ENCODE data around the gene DISC1. TPM values are rescaled to one million over a fixed set of nuclear protein-coding genes. Genes with fewer than 3 reads are reported as not detected.
"Not testable (repeated sequence)": the region's sequence is repeated elsewhere in the genome, so short reads cannot be mapped to it uniquely, and the experiment has no call there.

Gene DISC1
- total RNA-seq, 2 experiments from 2014 or later, result 3.5 to 5.0 TPM

DNA sequence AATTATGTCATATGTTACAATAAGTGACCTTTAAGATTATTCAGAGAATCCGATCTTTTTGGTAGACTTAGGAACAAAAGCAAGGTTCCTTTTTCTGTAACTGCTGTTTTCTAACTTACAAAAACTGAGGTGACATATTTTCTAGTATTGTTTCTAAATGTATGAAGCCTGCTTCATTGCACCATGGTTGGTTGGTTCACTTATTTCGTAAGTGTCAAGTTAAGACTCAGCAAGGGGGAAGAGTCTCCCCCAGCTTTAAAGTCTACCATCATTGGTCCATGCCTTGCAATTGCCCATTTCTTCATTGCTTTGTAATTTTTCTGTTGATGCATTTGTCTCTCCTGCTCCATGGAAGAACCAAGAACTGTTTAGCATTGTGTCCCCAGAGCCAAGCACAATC is 136.9 kb downstream of the DISC1 start:
- no peaks in the 10 kb centered on the region for H3K9me3 Mint-ChIP-seq
- intact Hi-C loops (cut with micrococcal nuclease), result no loop called here
- peaks cover 3% of the 10 kb centered on the region for H3K36me3 Mint-ChIP-seq (ENCODE audit: low read depth)
- no peaks in the 10 kb centered on the region for H3K27me3 Mint-ChIP-seq
- H3K4me1 Mint-ChIP-seq (ENCODE audit: low read depth), result no peaks in the 10 kb centered on the region
- no peak overlapping the region for H3K27ac Mint-ChIP-seq
- no peak overlapping the region for H3K4me3 Mint-ChIP-seq
- ChIA-PET CTCF (interaction anchor here (0.8 kb wide), 1 partner anchor 17 kb away, joined by 3 read pairs; no protein-coding TSS in a partner anchor), POLR2A (no interaction called here)
- ATAC-seq, result no peak
- DNase-seq, result no peak
- TF ChIP-seq, protein P1, sequence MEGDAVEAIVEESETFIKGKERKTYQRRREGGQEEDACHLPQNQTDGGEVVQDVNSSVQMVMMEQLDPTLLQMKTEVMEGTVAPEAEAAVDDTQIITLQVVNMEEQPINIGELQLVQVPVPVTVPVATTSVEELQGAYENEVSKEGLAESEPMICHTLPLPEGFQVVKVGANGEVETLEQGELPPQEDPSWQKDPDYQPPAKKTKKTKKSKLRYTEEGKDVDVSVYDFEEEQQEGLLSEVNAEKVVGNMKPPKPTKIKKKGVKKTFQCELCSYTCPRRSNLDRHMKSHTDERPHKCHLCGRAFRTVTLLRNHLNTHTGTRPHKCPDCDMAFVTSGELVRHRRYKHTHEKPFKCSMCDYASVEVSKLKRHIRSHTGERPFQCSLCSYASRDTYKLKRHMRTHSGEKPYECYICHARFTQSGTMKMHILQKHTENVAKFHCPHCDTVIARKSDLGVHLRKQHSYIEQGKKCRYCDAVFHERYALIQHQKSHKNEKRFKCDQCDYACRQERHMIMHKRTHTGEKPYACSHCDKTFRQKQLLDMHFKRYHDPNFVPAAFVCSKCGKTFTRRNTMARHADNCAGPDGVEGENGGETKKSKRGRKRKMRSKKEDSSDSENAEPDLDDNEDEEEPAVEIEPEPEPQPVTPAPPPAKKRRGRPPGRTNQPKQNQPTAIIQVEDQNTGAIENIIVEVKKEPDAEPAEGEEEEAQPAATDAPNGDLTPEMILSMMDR (IDR thresholded peaks at IDR 0.05), result no peak

DNA sequence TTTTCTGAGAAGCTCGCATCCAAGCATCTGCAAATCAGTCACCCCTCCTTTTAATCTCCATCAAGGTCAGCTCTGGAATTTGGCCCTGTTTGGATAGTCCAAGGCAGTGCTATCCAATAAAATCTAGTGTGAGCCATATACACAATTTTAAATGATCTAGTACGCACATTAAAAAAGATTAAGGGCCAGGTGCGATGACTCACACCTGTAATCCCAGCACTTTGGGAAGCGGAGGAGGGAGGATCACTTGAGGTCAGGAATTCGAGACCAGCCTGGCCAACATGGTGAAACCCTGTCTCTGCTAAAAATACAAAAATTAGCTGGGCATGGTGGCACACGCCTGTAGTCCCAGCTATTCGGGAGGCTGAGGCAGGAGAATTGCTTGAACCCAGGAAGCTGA is 139.2 kb downstream of the DISC1 start:
- H3K9me3 Mint-ChIP-seq; H3K4me3 Mint-ChIP-seq; H3K27ac Mint-ChIP-seq; DNase-seq; H3K4me1 Mint-ChIP-seq (ENCODE audit: low read depth); ATAC-seq; POLR2A ChIA-PET; H3K36me3 Mint-ChIP-seq (ENCODE audit: low read depth); intact Hi-C loops (cut with micrococcal nuclease); H3K27me3 Mint-ChIP-seq: not testable (repeated sequence)
- CTCF ChIA-PET, result interaction anchor here (3.6 kb wide), 1 partner anchor 9 kb away, joined by 38 read pairs; no protein-coding TSS in a partner anchor

DNA sequence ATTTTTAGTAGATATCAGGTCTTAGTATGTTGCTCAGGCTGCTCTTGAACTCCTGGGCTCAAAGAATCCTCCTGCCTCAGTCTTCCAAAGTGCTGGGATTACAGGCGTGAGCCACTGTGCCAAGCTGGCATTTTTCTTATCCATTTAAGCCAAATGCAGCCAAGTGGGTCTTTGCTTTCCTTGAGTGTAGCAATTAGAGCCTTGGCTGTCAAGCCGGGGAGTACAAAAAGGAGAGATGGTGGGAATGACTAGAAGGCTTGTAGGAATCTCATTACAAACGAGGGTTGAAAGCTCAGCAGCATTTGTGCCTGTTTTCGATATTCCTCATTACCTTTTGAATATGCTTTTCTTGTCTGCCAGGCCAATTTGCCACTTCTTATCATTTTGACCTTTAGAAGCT is 140.9 kb downstream of the DISC1 start:
- ChIA-PET CTCF (interaction anchor here (3.6 kb wide), 1 partner anchor 11 kb away, joined by 38 read pairs; no protein-coding TSS in a partner anchor), POLR2A (no interaction called here)
- Mint-ChIP-seq H3K27me3 (no peaks in the 10 kb centered on the region), H3K27ac (no peak overlapping the region), H3K36me3 (ENCODE audit: low read depth) (peaks cover 2% of the 10 kb centered on the region), H3K4me1 (ENCODE audit: low read depth) (no peaks in the 10 kb centered on the region), H3K4me3 (no peak overlapping the region), H3K9me3 (no peaks in the 10 kb centered on the region)
- intact Hi-C loops (cut with micrococcal nuclease), result no loop called here
- ATAC-seq (no peak), DNase-seq (no peak)
- TF ChIP-seq, protein P1 (IDR thresholded peaks at IDR 0.05), result no peak

DNA sequence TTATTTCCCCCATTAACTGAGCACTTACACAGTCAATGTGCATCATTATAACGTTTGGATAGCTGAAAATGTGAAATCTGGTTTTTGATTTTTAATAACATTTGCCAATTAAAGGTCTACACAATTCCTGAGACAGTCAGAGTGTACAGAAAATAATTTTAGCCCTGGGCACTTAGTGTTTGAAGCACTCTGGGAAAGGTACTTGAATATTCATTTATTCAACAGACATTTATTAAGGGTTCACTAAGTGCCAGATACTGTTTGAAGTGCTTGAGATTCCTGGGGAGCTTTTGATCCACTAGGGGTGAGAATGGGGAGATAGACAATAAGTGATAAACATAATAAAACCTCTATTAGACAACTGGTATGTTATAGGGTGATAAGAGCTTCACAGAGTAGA is 141.8 kb downstream of the DISC1 start:
- no peak overlapping the region for H3K27ac Mint-ChIP-seq
- ATAC-seq, result no peak
- intact Hi-C loops (cut with micrococcal nuclease), result no loop called here
- H3K4me1 Mint-ChIP-seq (ENCODE audit: low read depth), result no peaks in the 10 kb centered on the region
- H3K27me3 Mint-ChIP-seq, result no peaks in the 10 kb centered on the region
- DNase-seq, result no peak
- ChIA-PET POLR2A (no interaction called here), CTCF (interaction anchor here (1.3 kb wide), 1 partner anchor 12 kb away, joined by 5 read pairs; no protein-coding TSS in a partner anchor)
- H3K4me3 Mint-ChIP-seq, result no peak overlapping the region
- peaks cover 2% of the 10 kb centered on the region for H3K36me3 Mint-ChIP-seq (ENCODE audit: low read depth)
- TF ChIP-seq, protein P1 (IDR thresholded peaks at IDR 0.05), result no peak
- H3K9me3 Mint-ChIP-seq, result no peaks in the 10 kb centered on the region

DNA sequence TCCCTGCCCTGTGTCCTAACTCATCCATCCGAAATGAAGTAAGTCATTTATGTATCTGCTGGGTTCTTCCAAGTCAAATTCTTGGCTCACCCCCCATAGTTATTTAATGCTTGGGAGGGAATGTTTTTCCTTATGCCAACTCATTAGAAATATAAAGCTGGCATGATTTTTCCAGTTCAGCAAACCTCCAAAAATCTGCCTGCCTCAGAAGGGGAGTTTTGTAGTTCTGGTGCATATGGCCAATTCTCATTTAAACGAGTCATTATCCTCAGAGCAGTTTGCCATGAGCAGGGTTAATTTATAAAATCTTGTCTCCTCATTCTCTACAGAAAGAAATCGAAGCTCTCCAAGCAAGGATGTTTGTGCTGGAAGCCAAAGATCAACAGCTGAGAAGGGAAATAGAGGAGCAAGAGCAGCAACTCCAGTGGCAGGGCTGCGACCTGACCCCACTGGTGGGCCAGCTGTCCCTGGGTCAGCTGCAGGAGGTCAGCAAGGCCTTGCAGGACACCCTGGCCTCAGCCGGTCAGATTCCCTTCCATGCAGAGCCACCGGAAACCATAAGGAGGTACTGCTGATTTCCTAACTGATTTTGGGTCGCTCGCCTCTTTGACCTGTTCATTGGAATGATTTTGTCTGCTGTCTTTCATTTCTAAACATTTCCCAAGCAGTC is 144.1 kb downstream of the DISC1 start:
- ATAC-seq, result no peak
- CTCF ChIA-PET, result interaction anchor here (1.5 kb wide), 1 partner anchor 14 kb away, joined by 5 read pairs; no protein-coding TSS in a partner anchor
- no peaks in the 10 kb centered on the region for H3K4me1 Mint-ChIP-seq (ENCODE audit: low read depth)

More for the DNA sequence above, 144.1 kb downstream of the DISC1 start:
- intact Hi-C loops (cut with micrococcal nuclease), result no loop called here
- H3K4me3 Mint-ChIP-seq, result no peak overlapping the region
- TF ChIP-seq, protein P1 (IDR thresholded peaks at IDR 0.05), result no peak
- H3K36me3 Mint-ChIP-seq (ENCODE audit: low read depth), result peaks cover 2% of the 10 kb centered on the region
- no peaks in the 10 kb centered on the region for H3K27me3 Mint-ChIP-seq
- no peak overlapping the region for H3K27ac Mint-ChIP-seq
- no peaks in the 10 kb centered on the region for H3K9me3 Mint-ChIP-seq
- POLR2A ChIA-PET, result no interaction called here
- DNase-seq, result no peak

All from activated CD8-positive, alpha-beta T cell treated with anti-CD3 and anti-CD28 coated beads for 36 hours (primary cell).